ENCODE results near the gene CAPN1. TPM values are rescaled to one million over a fixed set of nuclear protein-coding genes. Genes with fewer than 3 reads are reported as not detected.

Gene CAPN1
- total and polyA plus RNA-seq, 2 of the 13 experiments (the other 11 are each of a cell fraction or from before 2014, with no cell fraction given): 57.3 to 82.6 TPM

- TF ChIP-seq GMEB1 (CRISPR knock-in tag; IDR thresholded peaks at IDR 0.05; ENCODE audit: borderline replicate concordance) (peak; percentile 95), ATF2 (CRISPR knock-in tag; IDR thresholded peaks at IDR 0.05) (no peak), NR1H2 (CRISPR knock-in tag; IDR thresholded peaks at IDR 0.05; ENCODE audit: borderline replicate concordance, low read depth) (no peak), ZFP62 (CRISPR knock-in tag; IDR thresholded peaks at IDR 0.05) (peak; percentile 83; the same call in 1 of the 2 replicates), ZNF496 (CRISPR knock-in tag; IDR thresholded peaks at IDR 0.05; ENCODE audit: insufficient replicate concordance) (no peak), THAP8 (CRISPR knock-in tag; IDR thresholded peaks at IDR 0.05; ENCODE audit: borderline replicate concordance) (no peak), EHMT2 (IDR thresholded peaks at IDR 0.05; ENCODE audit: borderline replicate concordance, low read depth, low read length) (no peak), ZNF205 (CRISPR knock-in tag; IDR thresholded peaks at IDR 0.05) (no peak), ZNF703 (CRISPR knock-in tag; IDR thresholded peaks at IDR 0.05; ENCODE audit: borderline replicate concordance) (no peak), ZHX2 (IDR thresholded peaks at IDR 0.05; ENCODE audit: low read depth) (peak; percentile 66; the same call in 1 of the 2 replicates), ZHX2 (CRISPR knock-in tag; IDR thresholded peaks at IDR 0.05; ENCODE audit: borderline replicate concordance) (0 out of 2 replicates have a peak, but pooled peaks have one; percentile 21), SNAPC2 (CRISPR knock-in tag; IDR thresholded peaks at IDR 0.05) (no peak), FOXA3 (CRISPR knock-in tag; IDR thresholded peaks at IDR 0.05) (no peak; the same call in 1 of the 2 replicates), ZNF501 (CRISPR knock-in tag; IDR thresholded peaks at IDR 0.05) (peak; percentile 52; the same call in 1 of the 2 replicates), SNAPC5 (CRISPR knock-in tag; IDR thresholded peaks at IDR 0.05; ENCODE audit: borderline replicate concordance) (no peak)
Measured at GRCh38 chr11:65134240-65134951, 47.3 kb upstream of the CAPN1 start, which contains the start of gene SYVN1 (continued).
